H1 (cell line): Measurements from ENCODE around the gene SERPINE3. TPM values are rescaled to one million over a fixed set of nuclear protein-coding genes. Genes with fewer than 3 reads are reported as not detected.
A peak's percentile ranks its signal among the peaks of the same experiment; 100 is the strongest.

ENCODE experiments used
- CTCF ChIA-PET: fragments of 300-600 bp; sonication (Branson Sonifier 250); formaldehyde crosslinking; loops from one replicate; lab custom pipeline; 2021; ENCODE audit not compliant: partially characterized antibody; lab: Charles Lee
- POLR2A ChIA-PET: fragments of 300-600 bp; sonication (Branson Sonifier 250); formaldehyde crosslinking; loops from one replicate; lab custom pipeline; 2021; ENCODE audit warnings: inconsistent platforms; ENCODE audit not compliant: partially characterized antibody; lab: Charles Lee
- DNase-seq, 2 experiments: peaks; one replicate each; pipeline versions ENCODE4 v3.0.0 to v3.0.0-alpha.2; 2010 to 2022; ENCODE audit warnings: low spot score in 2 of 2, low read depth in 1 of 2, mixed read lengths in 1 of 2
- FAIRE-seq: peaks from 2 replicates; lab custom pipeline; 2011; peaks lifted over from hg19 to GRCh38; lab: Jason Lieb, UNC
- H2AFZ ChIP-seq: 2 replicates; pipeline ENCODE4 v1.8.1; 2012; ENCODE audit warnings: low read length, inconsistent platforms
- H2AK5ac ChIP-seq: 2 replicates; pipeline ENCODE4 v1.6.1; 2013; ENCODE audit warnings: low read depth, low read length
- H2BK120ac ChIP-seq: replicated peaks from 2 replicates; pipeline ENCODE3; 2013; ENCODE audit warnings: low read depth, low read length, inconsistent platforms
- H2BK12ac ChIP-seq: 2 replicates; pipeline ENCODE4 v1.6.1; 2013; ENCODE audit warnings: low read depth, low read length
- H2BK15ac ChIP-seq: 2 replicates; pipeline ENCODE4 v1.6.1; 2013; ENCODE audit warnings: low read length
- H2BK20ac ChIP-seq: 2 replicates; pipeline ENCODE4 v1.6.1; 2013; ENCODE audit warnings: low read length
- H2BK5ac ChIP-seq: 2 replicates; pipeline ENCODE4 v1.6.1; 2013; ENCODE audit warnings: low read depth, low read length
- H3K14ac ChIP-seq: 2 replicates; pipeline ENCODE4 v1.6.1; 2013; ENCODE audit warnings: inconsistent platforms; ENCODE audit not compliant: insufficient read length
- H3K18ac ChIP-seq: 2 replicates; pipeline ENCODE4 v1.6.1; 2013; ENCODE audit warnings: low read length; ENCODE audit errors: extremely low read depth
- H3K23ac ChIP-seq: 2 replicates; pipeline ENCODE4 v1.6.1; 2013; ENCODE audit warnings: inconsistent platforms; ENCODE audit not compliant: insufficient read length
- H3K23me2 ChIP-seq: 2 replicates; pipeline ENCODE4 v1.6.1; 2013; ENCODE audit warnings: low read depth, low read length
- H3K27ac ChIP-seq: 2 replicates; pipeline ENCODE4 v1.6.1; 2011; ENCODE audit warnings: low read depth, low read length, inconsistent platforms
- H3K27me3 ChIP-seq, 4 experiments: replicated peaks in 1 of 4; 1 replicate in 1 of 4; 2 replicates in 3 of 4; pipeline versions ENCODE4 v1.6.1 to v1.8.1; 2011 to 2013; ENCODE audit warnings: low read length in 3 of 4, mild to moderate bottlenecking in 3 of 4, inconsistent platforms in 2 of 4, mixed read lengths in 2 of 4, moderate library complexity in 1 of 4; ENCODE audit not compliant: control insufficient read depth in 3 of 4, insufficient read depth in 3 of 4; ENCODE audit errors: extremely low read depth in 1 of 4
- H3K36me3 ChIP-seq, 4 experiments: 2 replicates each; pipeline versions ENCODE4 v1.6.1 to v1.8.1; 2011 to 2013; ENCODE audit warnings: mild to moderate bottlenecking in 4 of 4, low read length in 3 of 4, moderate library complexity in 2 of 4, control low read depth in 1 of 4, inconsistent platforms in 1 of 4; ENCODE audit not compliant: insufficient read depth in 4 of 4, control insufficient read depth in 2 of 4
- H3K4ac ChIP-seq: replicated peaks from 2 replicates; pipeline ENCODE3; 2013; ENCODE audit warnings: low read length, low read depth, mixed read lengths, inconsistent platforms; ENCODE audit not compliant: insufficient read length
- H3K4me1 ChIP-seq, 4 experiments: replicated peaks in 1 of 4; 1 replicate in 1 of 4; 2 replicates in 3 of 4; pipeline versions ENCODE4 v1.6.1 to v1.8.1; 2011 to 2013; ENCODE audit warnings: low read length in 3 of 4, inconsistent platforms in 2 of 4, mixed read lengths in 1 of 4; ENCODE audit not compliant: insufficient read depth in 4 of 4, control insufficient read depth in 3 of 4
- H3K4me2 ChIP-seq, 2 experiments: 2 replicates each; pipeline versions ENCODE4 v1.6.1 to v1.8.1; 2011 to 2013; ENCODE audit warnings: low read depth in 2 of 2, low read length in 2 of 2, control low read depth in 1 of 2, inconsistent platforms in 1 of 2, mild to moderate bottlenecking in 1 of 2; ENCODE audit not compliant: insufficient read depth in 1 of 2
- H3K4me3 ChIP-seq, 4 experiments: fragments of 200-600, 300-600 bp in 1 of 4; sonication (generic), shearing (Covaris generic), sonication (Bioruptor Twin) in 1 of 4; 2 replicates each; pipeline versions ENCODE4 v1.5.1 to v1.8.1; 2011 to 2016; ENCODE audit warnings: low read length in 4 of 4, low read depth in 3 of 4, control low read depth in 2 of 4, inconsistent platforms in 2 of 4, mild to moderate bottlenecking in 2 of 4, mixed read lengths in 1 of 4, moderate library complexity in 1 of 4; ENCODE audit not compliant: insufficient read depth in 2 of 4; ENCODE audit errors: extremely low read depth in 1 of 4
- H3K56ac ChIP-seq: replicated peaks from 2 replicates; pipeline ENCODE3; 2013; ENCODE audit warnings: low read depth, mild to moderate bottlenecking, mixed read lengths, low read length, inconsistent platforms; ENCODE audit not compliant: insufficient read length
- H3K79me1 ChIP-seq: 2 replicates; pipeline ENCODE4 v1.6.1; 2013; ENCODE audit warnings: low read depth, low read length, control low read depth
- H3K79me2 ChIP-seq, 2 experiments: 2 replicates each; pipeline versions ENCODE4 v1.6.1 to v1.8.1; 2012 to 2013; ENCODE audit warnings: low read length in 2 of 2, mild to moderate bottlenecking in 2 of 2, inconsistent platforms in 1 of 2; ENCODE audit not compliant: insufficient read depth in 2 of 2, control insufficient read depth in 1 of 2
- H3K9ac ChIP-seq, 4 experiments: replicated peaks in 1 of 4; 1 replicate in 1 of 4; 2 replicates in 3 of 4; pipeline versions ENCODE4 v1.6.1 to v1.8.1; 2011 to 2013; ENCODE audit warnings: low read depth in 3 of 4, low read length in 3 of 4, control low read depth in 2 of 4, mild to moderate bottlenecking in 2 of 4, moderate library complexity in 2 of 4, inconsistent platforms in 1 of 4; ENCODE audit errors: extremely low read depth in 1 of 4
- H3K9me3 ChIP-seq, 2 experiments: 2 replicates each; pipeline versions ENCODE4 v1.6.1 to v1.8.1; 2012 to 2013; ENCODE audit warnings: mild to moderate bottlenecking in 2 of 2, moderate library complexity in 2 of 2, control low read depth in 1 of 2, inconsistent platforms in 1 of 2, low read depth in 1 of 2, low read length in 1 of 2, mixed read lengths in 1 of 2; ENCODE audit not compliant: insufficient read depth in 2 of 2
- H4K20me1 ChIP-seq, 2 experiments: replicated peaks in 1 of 2; 2 replicates each; pipeline versions ENCODE3 to v1.8.1; 2011 to 2013; ENCODE audit warnings: inconsistent platforms in 2 of 2, low read length in 2 of 2, mild to moderate bottlenecking in 1 of 2; ENCODE audit not compliant: insufficient read depth in 2 of 2, control insufficient read depth in 1 of 2
- H4K5ac ChIP-seq: 2 replicates; pipeline ENCODE4 v1.6.1; 2013; ENCODE audit warnings: low read length, low read depth, mixed read lengths, inconsistent platforms; ENCODE audit not compliant: insufficient read length
- H4K8ac ChIP-seq: 2 replicates; pipeline ENCODE4 v1.8.0; 2013; ENCODE audit warnings: mild to moderate bottlenecking, moderate library complexity, low read length, inconsistent platforms; ENCODE audit not compliant: insufficient read depth; ENCODE audit errors: extremely low read depth
- H4K91ac ChIP-seq: replicated peaks from 2 replicates; pipeline ENCODE3; 2013; ENCODE audit warnings: low read length, mixed read lengths, inconsistent platforms; ENCODE audit not compliant: insufficient read length
- ATF2 ChIP-seq: IDR thresholded peaks from 2 replicates; pipeline ENCODE4 v1.6.1; 2012; ENCODE audit warnings: low read length, inconsistent platforms
- CHD2 ChIP-seq: IDR thresholded peaks from 2 replicates; pipeline ENCODE4 v1.6.1; 2012; ENCODE audit warnings: low read length, improper control_type of control experiment
- EP300 ChIP-seq, 2 experiments: IDR thresholded peaks; 1 replicate in 1 of 2; 2 replicates in 1 of 2; pipeline ENCODE4 v1.6.1; 2011 to 2012; ENCODE audit warnings: low read depth in 2 of 2, low read length in 2 of 2, mild to moderate bottlenecking in 2 of 2, borderline replicate concordance in 1 of 2, inconsistent platforms in 1 of 2, moderate library complexity in 1 of 2
- MAFK ChIP-seq: IDR thresholded peaks from 2 replicates; pipeline ENCODE4 v1.6.1; 2012; ENCODE audit warnings: low read depth, mild to moderate bottlenecking, improper control_type of control experiment, low read length
- NANOG ChIP-seq: IDR thresholded peaks from 2 replicates; pipeline ENCODE4 v1.6.1; 2011; ENCODE audit warnings: low read length, low read depth, mild to moderate bottlenecking, inconsistent platforms; ENCODE audit not compliant: insufficient read depth, poor library complexity, severe bottlenecking
- SIN3A ChIP-seq, 2 experiments: IDR thresholded peaks in 1 of 2; conservative IDR thresholded peaks in 1 of 2; 2 replicates each; pipeline ENCODE4 v1.6.1; 2011 to 2012; ENCODE audit warnings: low read length in 2 of 2, improper control_type of control experiment in 1 of 2, low read depth in 1 of 2, mild to moderate bottlenecking in 1 of 2
- TBP ChIP-seq: IDR thresholded peaks from 2 replicates; pipeline ENCODE4 v1.6.1; 2011; ENCODE audit warnings: low read depth, low read length, improper control_type of control experiment
- WGBS, 2 experiments: shearing (Covaris generic) in 1 of 2; methylation state at CpG; one replicate each; pipeline versions ENCODE4 v1.1.6 to v1.1.7; 2013 to 2015; ENCODE audit warnings: low lambda C conversion rate in 2 of 2, mixed read lengths in 2 of 2, inconsistent platforms in 1 of 2, low coverage in 1 of 2, missing lambda C conversion rate in 1 of 2; ENCODE audit not compliant: insufficient replicate concordance in 2 of 2, insufficient coverage in 1 of 2, insufficient read length in 1 of 2; ENCODE audit errors: extremely low coverage in 1 of 2, missing lambda C conversion rate in 1 of 2; 5-methylcytosine and 5-hydroxymethylcytosine counted together
- polyA plus RNA-seq, 7 experiments: library from polyadenylated mRNA; depleted of rRNA in 3 of 7; stranded (reverse) in 5 of 7; unstranded in 2 of 7; fragments of >200 nt in 5 of 7; fragments of 200-250 nt in 2 of 7; gene quantifications; 1 replicate in 5 of 7; 2 replicates in 1 of 7; 4 replicates in 1 of 7; pipeline versions ENCODE4 v1.2.1 to v1.2.3, GENCODE V29; 2011 to 2013; ENCODE audit warnings: missing spikeins in 2 of 7, mixed read lengths in 2 of 7
- total RNA-seq: library from RNA; stranded (reverse); fragmentation: NEBNext Ultra II Directional; extraction: Animal tissue kit (Norgen Biotek cat#: 25700); gene quantifications from 2 replicates; pipeline ENCODE4 v1.2.1, GENCODE V29; 2021

Gene SERPINE3
- total and polyA plus RNA-seq, 2 of the 8 experiments (the other 6 are each of a cell fraction or from before 2014, with no cell fraction given) = 0.34 to 1.0 TPM

- 75% methylated on average over 14 of the region's 14 CpGs; no CpG with 5 or more reads in 1 of the 2 experiments for WGBS, 2 experiments
- TF ChIP-seq CHD2 (no peak), NANOG (no peak), EP300 (IDR thresholded peaks at IDR 0.05; ENCODE audit: borderline replicate concordance in 1 of 2, low read depth in 2 of 2, low read length in 2 of 2) (no peak), TBP (no peak), MAFK (no peak), SIN3A (conservative IDR thresholded peaks at IDR 0.05 in 1 of 2, IDR thresholded peaks at IDR 0.05 in 1 of 2; ENCODE audit: low read depth in 1 of 2, low read length in 2 of 2) (no peak), ATF2 (no peak)
Measured at GRCh38 chr13:51324714-51325420, 14.6 kb upstream of the SERPINE3 start.

More at GRCh38 chr13:51324714-51325420, 14.6 kb upstream of the SERPINE3 start:
- FAIRE-seq (no peak), DNase-seq (no peak)
- Histone ChIP-seq H2AK5ac (no peak overlapping the region), H4K20me1 (no peaks in the 10 kb centered on the region), H3K56ac (no peak overlapping the region), H2BK120ac (no peak overlapping the region), H3K9me3 (no peaks in the 10 kb centered on the region), H3K27me3 (no peaks in the 10 kb centered on the region), H3K9ac (no peak overlapping the region), H4K8ac (no peak overlapping the region; the same call in 1 of the 2 replicates), H3K79me1 (no peaks in the 10 kb centered on the region), H3K27ac (no peak overlapping the region), H3K14ac (no peak overlapping the region), H3K23me2 (no peaks in the 10 kb centered on the region; the same call in 1 of the 2 replicates), H2BK20ac (no peak overlapping the region; the same call in 1 of the 2 replicates), H2BK5ac (0 out of 2 replicates have a peak overlapping the region, but pooled peaks have one; percentile 45), H3K4me3 (no peak overlapping the region), H3K18ac (peak overlapping the region; percentile 75), H2AFZ (no peak overlapping the region), H2BK15ac (peak overlapping the region; percentile 2; the same call in 1 of the 2 replicates), H3K36me3 (no peaks in the 10 kb centered on the region), H2BK12ac (0 out of 2 replicates have a peak overlapping the region, but pooled peaks have one; percentile 86), H3K4me2 (no peak overlapping the region; a peak in 1 of 4 replicates), H4K5ac (no peak overlapping the region), H3K79me2 (no peaks in the 10 kb centered on the region), H4K91ac (peak overlapping the region; percentile 35), H3K4ac (no peak overlapping the region), H3K23ac (no peak overlapping the region), H3K4me1 (peaks cover 4 to 16% (median 15%) of the 10 kb centered on the region in 4 experiments; a peak in 6 of 7 replicates)
- ChIA-PET CTCF (interaction anchor here (0.6 to 1.3 kb wide), 7 partner anchors 10 to 472 kb away, joined by 3 to 4 read pairs (median 3); no protein-coding TSS in a partner anchor), POLR2A (interaction anchor here (0.6 to 2.1 kb wide), 6 partner anchors 10 to 169 kb away, joined by 3 to 5 read pairs (median 3); no protein-coding TSS in a partner anchor)
